Panc1 (cell line): ENCODE data around the gene TXNRD3.

Experiments used
- POLR2AphosphoS5 ChIP-seq: IDR thresholded peaks from 2 replicates; pipeline ENCODE4 v1.6.1; 2012; ENCODE audit warnings: mild to moderate bottlenecking, low read depth, low read length, moderate library complexity
- TCF7L2 ChIP-seq: IDR thresholded peaks from 2 replicates; pipeline ENCODE4 v1.6.1; 2011; ENCODE audit warnings: mild to moderate bottlenecking, low read depth, low read length, inconsistent platforms
- TF ChIP-seq, protein P1 (sequence below): fragments of 450-650 bp; IDR thresholded peaks from 2 replicates; pipeline ENCODE4 v1.5.1; 2017; ENCODE audit warnings: mild to moderate bottlenecking

DNA sequence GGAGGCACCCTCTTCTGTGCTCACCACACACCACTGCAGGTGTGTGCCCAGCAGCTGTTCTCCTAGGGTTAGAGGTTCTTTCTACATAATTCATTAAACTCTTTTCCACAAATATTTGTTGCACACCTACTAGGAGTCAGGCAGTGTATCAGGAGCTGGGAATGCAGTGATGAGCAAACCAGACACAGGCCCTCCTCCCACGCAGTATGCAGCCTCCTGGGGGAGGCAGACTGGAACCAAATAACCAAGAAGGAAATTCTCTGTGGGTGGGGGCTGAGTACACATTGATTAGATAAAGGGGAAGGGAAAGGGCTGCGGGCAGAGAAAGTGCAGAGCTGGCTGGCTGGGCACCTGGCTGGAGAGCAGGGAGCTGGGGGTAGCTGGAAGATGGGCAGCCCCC lies 77.7 kb downstream of the TXNRD3 start:
- TF ChIP-seq, protein P1, sequence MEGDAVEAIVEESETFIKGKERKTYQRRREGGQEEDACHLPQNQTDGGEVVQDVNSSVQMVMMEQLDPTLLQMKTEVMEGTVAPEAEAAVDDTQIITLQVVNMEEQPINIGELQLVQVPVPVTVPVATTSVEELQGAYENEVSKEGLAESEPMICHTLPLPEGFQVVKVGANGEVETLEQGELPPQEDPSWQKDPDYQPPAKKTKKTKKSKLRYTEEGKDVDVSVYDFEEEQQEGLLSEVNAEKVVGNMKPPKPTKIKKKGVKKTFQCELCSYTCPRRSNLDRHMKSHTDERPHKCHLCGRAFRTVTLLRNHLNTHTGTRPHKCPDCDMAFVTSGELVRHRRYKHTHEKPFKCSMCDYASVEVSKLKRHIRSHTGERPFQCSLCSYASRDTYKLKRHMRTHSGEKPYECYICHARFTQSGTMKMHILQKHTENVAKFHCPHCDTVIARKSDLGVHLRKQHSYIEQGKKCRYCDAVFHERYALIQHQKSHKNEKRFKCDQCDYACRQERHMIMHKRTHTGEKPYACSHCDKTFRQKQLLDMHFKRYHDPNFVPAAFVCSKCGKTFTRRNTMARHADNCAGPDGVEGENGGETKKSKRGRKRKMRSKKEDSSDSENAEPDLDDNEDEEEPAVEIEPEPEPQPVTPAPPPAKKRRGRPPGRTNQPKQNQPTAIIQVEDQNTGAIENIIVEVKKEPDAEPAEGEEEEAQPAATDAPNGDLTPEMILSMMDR = no peak
- no peak for TF ChIP-seq POLR2AphosphoS5
- no peak for TF ChIP-seq TCF7L2
